GOT3 (cell line): ENCODE results near the gene NPR2.

Experiments
- DNase-seq: peaks from one replicate; lab custom pipeline; 2025; ENCODE audit warnings: mixed read lengths; lab: John Stamatoyannopoulos, UW

NPR2 gene

DNA sequence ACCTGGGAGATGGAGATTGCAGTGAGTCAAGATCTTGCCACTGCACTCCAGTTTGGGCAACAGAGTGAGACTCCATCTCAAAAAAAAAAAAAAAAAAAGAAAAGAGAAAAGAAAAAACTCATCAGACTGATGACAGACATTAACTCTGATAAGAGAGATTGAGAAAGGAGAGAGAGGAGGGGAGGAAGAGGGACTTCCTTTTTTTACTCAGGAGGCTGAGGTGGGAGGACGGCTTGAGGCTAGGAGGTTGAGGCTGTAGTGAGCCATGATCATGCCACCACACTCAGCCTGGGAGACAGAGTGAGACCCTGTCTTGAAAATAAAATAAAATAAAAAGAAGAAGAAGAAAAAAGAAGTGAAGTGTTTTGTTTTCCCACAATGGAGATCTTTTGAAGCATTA lies 27.6 kb upstream of the NPR2 start:
- no peak for DNase-seq

GRCh38 chr9:35766997-35767396 lies 24.4 kb upstream of the NPR2 start:
- DNase-seq: no peak

GRCh38 chr9:35767458-35767857 lies 23.9 kb upstream of the NPR2 start:
- no peak for DNase-seq

DNA sequence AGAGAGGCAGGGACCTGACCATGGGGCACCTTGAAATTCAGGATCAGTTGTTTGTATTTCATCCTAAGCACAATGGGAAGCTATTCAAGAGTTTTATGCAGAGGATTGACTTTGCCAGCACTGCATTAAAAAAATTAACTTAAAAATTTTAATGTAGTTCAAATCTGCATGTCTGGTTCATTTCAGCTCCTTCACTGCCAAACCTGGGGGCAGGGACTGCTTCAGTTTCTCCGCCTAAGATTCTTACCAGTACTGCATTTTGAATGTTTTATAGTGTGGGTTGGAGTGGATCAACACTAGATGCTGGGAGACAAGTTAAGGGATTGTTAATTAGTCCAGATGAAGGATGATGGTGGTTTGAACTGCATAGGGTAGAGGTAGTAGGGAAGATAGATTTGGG lies 21.6 kb upstream of the NPR2 start:
- no peak for DNase-seq

GRCh38 chr9:35771075-35771433 lies 20.3 kb upstream of the NPR2 start:
- DNase-seq: no peak

- no peak for DNase-seq
Observed at GRCh38 chr9:35771534-35771933, 19.9 kb upstream of the NPR2 start.

- DNase-seq: no peak
Observed at GRCh38 chr9:35771943-35772342, 19.4 kb upstream of the NPR2 start.

- DNase-seq: no peak
Observed at GRCh38 chr9:35774907-35775635, 16.3 kb upstream of the NPR2 start.

- no peak for DNase-seq
Observed at GRCh38 chr9:35776018-35776417, 15.4 kb upstream of the NPR2 start.

DNA sequence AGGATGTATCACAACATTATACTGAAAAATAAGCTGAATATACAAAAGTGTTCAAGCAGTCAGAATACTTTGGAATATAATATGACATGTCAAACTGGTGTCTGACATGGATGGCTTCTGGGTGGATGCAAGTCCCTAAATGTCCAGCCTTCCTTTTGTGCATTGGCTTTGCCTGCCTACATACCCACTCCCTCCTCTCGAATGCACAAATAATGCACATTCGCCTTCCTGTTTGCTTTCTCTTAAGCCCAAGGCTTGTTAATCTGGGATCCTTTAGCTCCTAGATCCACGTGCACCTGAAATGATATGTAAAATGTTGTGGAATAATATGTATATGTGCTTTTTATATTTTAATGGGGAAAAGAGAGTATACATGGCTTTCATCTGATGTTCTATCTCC lies 12.9 kb upstream of the NPR2 start:
- no peak for DNase-seq

DNA sequence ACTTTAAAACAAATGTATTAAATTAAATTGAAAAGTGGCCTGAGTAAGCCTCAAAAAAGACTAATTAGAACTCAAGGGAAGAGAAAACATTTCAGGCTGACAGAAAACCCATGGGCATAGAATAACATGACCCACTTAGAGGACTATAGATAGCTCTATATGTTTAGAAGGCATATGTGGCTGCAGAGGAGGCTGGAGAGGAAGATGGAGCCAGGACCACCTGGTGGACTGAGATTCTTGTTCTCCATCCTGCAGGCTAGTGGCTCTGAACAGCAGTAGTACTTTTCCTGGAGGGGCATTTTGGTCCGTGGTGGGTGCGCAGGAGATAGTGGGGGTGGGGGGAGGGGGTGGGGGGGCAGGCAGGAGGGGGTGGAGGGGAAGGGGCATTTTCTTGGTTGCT lies 10.3 kb upstream of the NPR2 start:
- no peak for DNase-seq

DNA sequence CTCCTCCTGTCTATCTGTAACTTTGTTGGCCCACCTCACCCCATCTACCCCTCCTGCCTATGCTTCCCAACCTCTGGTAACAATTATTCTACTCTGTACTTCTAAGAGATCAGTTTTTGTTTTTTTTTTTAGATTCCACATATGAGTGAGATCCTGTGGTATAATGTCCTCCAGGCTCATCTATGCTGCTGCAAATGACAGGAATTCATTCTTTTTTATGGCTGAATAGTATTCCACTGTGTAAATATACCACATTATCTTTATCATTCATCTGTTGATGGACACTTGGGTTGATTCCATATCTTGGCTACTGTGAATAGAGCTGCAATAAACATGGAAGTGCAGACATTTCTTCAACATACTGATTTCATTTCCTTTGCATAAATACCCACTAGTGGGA lies 8.0 kb upstream of the NPR2 start:
- no peak for DNase-seq

GRCh38 chr9:35789541-35789940 lies 1.9 kb upstream of the NPR2 start:
- DNase-seq: no peak

DNA sequence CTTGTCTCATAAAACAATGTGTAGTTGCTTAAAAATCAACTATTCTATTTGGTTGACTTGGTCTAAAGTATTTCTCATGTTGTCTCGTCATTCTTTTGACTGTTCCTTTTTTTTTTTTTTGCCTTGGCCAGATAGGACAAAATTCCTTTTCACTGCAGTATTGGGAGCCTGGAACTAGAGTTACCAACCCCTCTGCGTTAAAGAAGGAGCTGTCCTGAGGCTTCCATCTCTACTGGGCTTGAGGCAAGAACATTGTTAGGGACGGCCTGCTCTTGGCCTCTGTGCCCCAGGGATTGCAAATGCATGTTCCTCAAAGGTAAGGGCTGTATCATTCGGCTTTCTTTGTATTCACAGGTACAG lies 1.4 kb upstream of the NPR2 start:
- DNase-seq: no peak

DNA sequence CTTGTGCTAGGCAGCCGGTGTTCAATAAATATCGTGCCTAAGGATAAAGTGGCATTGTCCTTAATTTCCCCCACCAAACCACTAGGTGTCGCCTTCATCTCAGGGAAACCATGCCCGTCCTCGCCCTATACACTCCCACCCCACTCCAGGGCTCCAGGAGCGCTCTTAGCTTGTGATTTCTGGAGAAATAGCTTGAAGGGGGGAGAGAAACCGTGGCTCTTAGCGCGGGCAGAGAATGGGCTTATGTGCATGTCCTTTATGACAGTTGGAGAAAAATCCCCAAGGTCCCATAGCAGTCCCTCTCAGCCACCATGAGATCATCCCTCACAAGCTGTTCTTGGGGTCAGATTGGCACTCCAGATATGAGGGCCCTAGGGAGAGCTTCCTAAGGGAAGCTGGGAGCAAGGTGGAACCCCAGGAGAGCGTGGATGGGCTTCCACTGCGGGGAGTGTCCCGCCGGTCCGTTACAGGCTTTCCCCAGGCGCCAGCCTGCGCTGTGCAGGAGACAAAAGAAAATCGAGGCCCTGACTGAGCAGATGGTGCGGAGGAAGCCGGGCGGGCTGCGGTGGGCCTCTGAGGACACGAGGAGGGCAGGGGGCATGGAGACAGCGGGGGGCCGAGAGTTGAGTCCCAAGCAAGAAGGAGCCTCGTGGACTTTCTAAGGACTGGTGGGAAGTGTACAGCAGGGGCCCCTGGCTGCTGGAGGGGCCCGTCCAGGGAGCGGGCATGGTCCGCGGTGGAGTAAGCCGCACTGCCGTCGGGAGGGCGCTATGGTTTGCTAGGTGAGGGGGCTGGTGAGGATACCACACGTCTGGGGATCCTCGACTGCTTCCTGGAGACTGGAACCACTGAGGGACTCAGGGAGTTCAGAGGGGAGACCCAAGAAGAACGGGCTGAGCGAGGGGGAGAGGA lies 750 bp upstream of the NPR2 start:
- no peak for DNase-seq

DNA sequence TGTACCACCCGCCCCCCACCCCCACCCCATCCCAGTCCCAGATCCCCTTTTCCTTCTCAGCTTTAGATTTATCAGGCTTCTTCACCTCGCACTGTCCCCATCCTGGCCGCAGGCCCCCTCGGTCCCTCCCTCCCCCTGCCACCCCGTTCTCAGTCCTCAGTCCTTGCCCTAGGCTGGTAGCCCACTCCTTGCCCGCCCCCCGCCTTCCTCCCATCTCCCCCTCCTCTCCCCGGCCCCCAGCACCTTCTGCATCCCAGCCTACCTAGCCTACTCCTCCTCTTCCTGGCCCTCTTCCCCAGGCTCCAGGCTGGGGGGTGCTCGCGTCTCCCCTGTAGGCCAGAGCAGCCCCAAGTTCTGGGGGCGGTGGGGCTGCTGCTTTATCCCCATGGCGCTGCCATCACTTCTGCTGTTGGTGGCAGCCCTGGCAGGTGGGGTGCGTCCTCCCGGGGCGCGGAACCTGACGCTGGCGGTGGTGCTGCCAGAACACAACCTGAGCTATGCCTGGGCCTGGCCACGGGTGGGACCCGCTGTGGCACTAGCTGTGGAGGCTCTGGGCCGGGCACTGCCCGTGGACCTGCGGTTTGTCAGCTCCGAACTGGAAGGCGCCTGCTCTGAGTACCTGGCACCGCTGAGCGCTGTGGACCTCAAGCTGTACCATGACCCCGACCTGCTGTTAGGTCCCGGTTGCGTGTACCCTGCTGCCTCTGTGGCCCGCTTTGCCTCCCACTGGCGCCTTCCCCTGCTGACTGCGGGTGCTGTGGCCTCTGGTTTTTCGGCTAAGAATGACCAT lies 828 bp downstream of the NPR2 start:
- no peak for DNase-seq

DNA sequence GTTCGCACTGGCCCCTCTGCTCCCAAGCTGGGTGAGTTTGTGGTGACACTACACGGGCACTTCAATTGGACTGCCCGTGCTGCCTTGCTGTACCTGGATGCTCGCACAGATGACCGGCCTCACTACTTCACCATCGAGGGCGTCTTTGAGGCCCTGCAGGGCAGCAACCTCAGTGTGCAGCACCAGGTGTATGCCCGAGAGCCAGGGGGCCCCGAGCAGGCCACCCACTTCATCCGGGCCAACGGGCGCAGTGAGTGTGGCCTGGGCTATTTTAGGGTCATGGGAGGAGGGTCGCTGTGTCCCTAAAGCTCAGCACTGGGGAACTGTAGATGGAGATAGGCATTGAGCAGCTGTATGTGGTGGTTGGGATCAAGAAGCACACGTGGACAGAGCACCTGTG lies 1.4 kb downstream of the NPR2 start:
- DNase-seq: no peak

GRCh38 chr9:35793461-35793860 lies 2.1 kb downstream of the NPR2 start:
- no peak for DNase-seq

DNA sequence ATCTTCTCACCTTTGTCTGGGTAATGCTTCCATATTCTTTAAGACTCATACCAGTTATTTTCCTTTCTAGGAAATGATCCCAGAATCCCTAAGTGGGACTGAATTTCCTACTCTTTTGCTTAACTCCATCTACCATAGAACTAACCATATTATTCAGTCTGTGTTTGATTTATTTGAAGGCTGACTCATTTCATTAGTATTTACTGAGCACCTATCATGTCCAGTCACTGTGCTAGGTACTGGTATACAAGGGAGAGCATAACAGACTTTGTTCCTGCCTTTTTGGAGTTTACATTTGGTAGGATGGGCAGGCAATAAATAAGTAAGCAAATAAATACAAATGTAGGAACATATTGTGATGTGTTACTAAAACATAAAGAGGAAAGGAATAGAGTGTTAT lies 4.3 kb downstream of the NPR2 start:
- DNase-seq: no peak

DNA sequence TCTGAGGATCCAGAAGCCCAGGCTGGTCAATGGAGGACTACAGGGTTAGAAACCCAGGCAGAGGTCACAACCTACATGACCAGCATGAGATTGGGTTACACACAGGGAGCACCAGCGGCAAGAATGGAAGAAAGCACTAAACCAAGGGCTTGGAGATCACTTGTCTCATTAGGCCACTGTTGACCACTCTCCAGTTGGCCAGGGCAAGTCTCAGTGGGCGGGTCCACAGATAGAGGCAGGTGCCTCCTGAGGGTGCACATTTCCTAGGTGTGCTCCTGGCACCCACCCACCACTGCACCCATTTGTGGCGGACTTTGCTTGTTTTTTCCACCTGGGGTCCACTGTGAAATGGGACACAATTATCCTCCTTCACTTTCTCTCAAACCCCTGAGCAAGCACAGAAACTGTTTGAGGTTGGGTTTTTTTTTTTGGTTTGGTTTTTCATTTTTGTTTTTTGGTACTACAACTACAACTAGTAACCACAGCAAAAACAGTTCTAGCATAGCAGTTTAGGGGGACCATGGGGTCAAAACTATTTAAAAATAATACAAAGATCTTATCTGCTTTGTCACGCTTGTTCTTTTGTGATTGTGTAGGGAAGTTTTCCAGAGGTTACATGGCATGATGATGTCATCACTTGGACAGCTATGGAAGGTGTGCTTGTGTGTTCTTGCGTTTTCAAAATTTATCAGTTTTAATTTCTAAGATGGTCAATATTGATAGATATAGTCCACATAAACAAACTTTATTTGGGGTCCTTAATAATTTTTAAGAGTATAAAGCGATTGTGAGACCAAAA lies 6.1 kb downstream of the NPR2 start:
- no peak for DNase-seq

DNA sequence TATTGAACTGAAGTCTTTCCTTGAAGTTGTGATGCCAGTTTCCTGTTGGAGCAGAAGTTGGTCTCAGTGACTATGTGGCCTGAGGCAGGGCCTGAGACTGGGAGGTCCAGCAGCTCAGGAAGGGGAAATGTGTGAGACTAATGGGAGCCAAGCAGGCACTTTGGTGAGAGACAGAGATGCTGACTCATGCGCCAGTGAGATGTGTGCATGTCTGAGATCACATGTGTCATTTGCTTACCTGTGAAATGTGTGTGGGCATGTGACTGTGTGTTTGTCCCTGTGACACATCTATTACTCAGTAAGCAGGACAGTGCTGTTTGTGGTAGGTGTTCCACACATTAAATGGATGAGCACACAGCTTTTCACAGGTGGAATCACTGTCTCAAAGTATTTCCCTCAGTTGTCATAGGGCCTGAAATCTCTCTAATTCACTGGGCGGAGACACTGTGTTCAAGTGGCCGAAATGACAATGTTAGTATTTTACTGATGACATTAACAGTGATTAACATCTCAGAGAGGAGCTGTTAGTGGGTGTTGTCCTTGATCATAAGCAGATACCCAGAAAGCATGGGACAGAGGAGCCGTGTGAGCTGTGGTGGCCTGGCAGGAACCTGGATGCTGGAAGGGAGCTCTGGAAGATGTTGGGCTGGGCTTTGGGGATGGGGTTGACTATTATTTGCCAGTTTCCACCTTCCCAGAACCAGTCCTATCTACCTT lies 7.4 kb downstream of the NPR2 start:
- DNase-seq: no peak
